WTC11 (cell line): Measurements from ENCODE around the gene TMEM259. TPM values are rescaled to one million over a fixed set of nuclear protein-coding genes. Genes with fewer than 3 reads are reported as not detected.
A peak's percentile ranks its signal among the peaks of the same experiment; 100 is the strongest.

Experiments used
- ATAC-seq: fragments of 200-7000 bp; cut with Tn5 transposase; 2 replicates; pipeline ENCODE4 v1.10.0; 2021; ENCODE audit warnings: mild to moderate bottlenecking, moderate library complexity
- CTCF ChIA-PET: fragments of 300-600 bp; sonication (Branson Sonifier 250); formaldehyde crosslinking; loops from one replicate; lab custom pipeline; 2021; ENCODE audit warnings: antibody characterized with exemption; lab: Charles Lee
- POLR2A ChIA-PET: fragments of 350-600 bp; sonication (Branson Sonifier 250); formaldehyde crosslinking; loops from one replicate; lab custom pipeline; 2021; ENCODE audit warnings: antibody characterized with exemption; lab: Charles Lee
- DNase-seq: peaks from one replicate; pipeline ENCODE4 v3.0.0; 2021; ENCODE audit warnings: low spot score
- H3K27ac Mint-ChIP-seq: 2 replicates; pipeline ENCODE4 v1.8.0; 2021; ENCODE audit warnings: mixed read lengths
- H3K27me3 Mint-ChIP-seq: 2 replicates; pipeline ENCODE4 v1.8.0; 2021; ENCODE audit warnings: low read depth, mild to moderate bottlenecking, moderate library complexity, mixed read lengths
- H3K36me3 Mint-ChIP-seq: 2 replicates; pipeline ENCODE4 v1.8.0; 2021; ENCODE audit warnings: mixed read lengths
- H3K4me1 Mint-ChIP-seq: 2 replicates; pipeline ENCODE4 v1.8.0; 2022; ENCODE audit warnings: mixed read lengths
- H3K4me3 Mint-ChIP-seq: 2 replicates; pipeline ENCODE4 v1.8.0; 2021; ENCODE audit warnings: mild to moderate bottlenecking, moderate library complexity, mixed read lengths
- H3K9me3 Mint-ChIP-seq: 2 replicates; pipeline ENCODE4 v1.8.0; 2021; ENCODE audit warnings: mixed read lengths
- ATF3 ChIP-seq: sonication (generic); formaldehyde crosslinking; conservative IDR thresholded peaks from 2 replicates; pipeline ENCODE4 v1.8.1; 2022; ENCODE audit warnings: mild to moderate bottlenecking, missing genetic modification reagents
- CREB1 ChIP-seq: sonication (generic); formaldehyde crosslinking; IDR thresholded peaks from 2 replicates; pipeline ENCODE4 v1.8.0; 2023; ENCODE audit warnings: mild to moderate bottlenecking, missing genetic modification reagents
- CTCF ChIP-seq: fragments of 200-600 bp; IDR thresholded peaks from 2 replicates; pipeline ENCODE4 v1.8.0; 2022; ENCODE audit warnings: antibody characterized with exemption
- ELF4 ChIP-seq: sonication (generic); formaldehyde crosslinking; IDR thresholded peaks from 2 replicates; pipeline ENCODE4 v1.8.1; 2022; ENCODE audit warnings: low read depth, mild to moderate bottlenecking, moderate library complexity, missing genetic modification reagents
- ETV6 ChIP-seq: sonication (generic); formaldehyde crosslinking; IDR thresholded peaks from 2 replicates; pipeline ENCODE4 v1.8.1; 2022; ENCODE audit warnings: mild to moderate bottlenecking, missing genetic modification reagents
- FOXP1 ChIP-seq: sonication (generic); formaldehyde crosslinking; IDR thresholded peaks from 2 replicates; pipeline ENCODE4 v1.8.0; 2022; ENCODE audit warnings: missing genetic modification reagents, mild to moderate bottlenecking, moderate library complexity, borderline replicate concordance
- FOXP4 ChIP-seq: sonication (generic); formaldehyde crosslinking; IDR thresholded peaks from 2 replicates; pipeline ENCODE4 v1.8.0; 2022; ENCODE audit warnings: mild to moderate bottlenecking, missing genetic modification reagents
- GRHL2 ChIP-seq: fragments of 250-450 bp; sonication (Bioruptor Pico); IDR thresholded peaks from 2 replicates; pipeline ENCODE4 v1.8.0; 2022; ENCODE audit warnings: mild to moderate bottlenecking, moderate library complexity; ENCODE audit not compliant: insufficient replicate concordance, severe bottlenecking
- GTF2I ChIP-seq: fragments of 250-450 bp; sonication (Bioruptor Pico); conservative IDR thresholded peaks from 2 replicates; pipeline ENCODE4 v1.4.0; 2021; ENCODE audit warnings: mild to moderate bottlenecking
- HMGXB4 ChIP-seq: sonication (generic); formaldehyde crosslinking; IDR thresholded peaks from 2 replicates; pipeline ENCODE4 v1.8.1; 2023; ENCODE audit warnings: mild to moderate bottlenecking, moderate library complexity, missing genetic modification reagents
- NFATC4 ChIP-seq: fragments of 250-450 bp; sonication (Bioruptor Pico); IDR thresholded peaks from 2 replicates; pipeline ENCODE4 v1.9.0; 2021; ENCODE audit warnings: mild to moderate bottlenecking
- NFYB ChIP-seq: sonication (generic); formaldehyde crosslinking; conservative IDR thresholded peaks from 2 replicates; pipeline ENCODE4 v1.8.0; 2022; ENCODE audit warnings: low read depth, missing genetic modification reagents
- SMAD4 ChIP-seq: sonication (generic); formaldehyde crosslinking; IDR thresholded peaks from 2 replicates; pipeline ENCODE4 v1.8.0; 2022; ENCODE audit warnings: mild to moderate bottlenecking, missing genetic modification reagents
- TEAD4 ChIP-seq: sonication (generic); formaldehyde crosslinking; IDR thresholded peaks from 2 replicates; pipeline ENCODE4 v1.8.0; 2022; ENCODE audit warnings: mild to moderate bottlenecking, missing genetic modification reagents
- USF2 ChIP-seq: sonication (generic); formaldehyde crosslinking; IDR thresholded peaks from 2 replicates; pipeline ENCODE4 v1.8.1; 2023; ENCODE audit warnings: mild to moderate bottlenecking, missing genetic modification reagents, moderate library complexity
- ZNF121 ChIP-seq: sonication (generic); formaldehyde crosslinking; IDR thresholded peaks from 2 replicates; pipeline ENCODE4 v1.8.0; 2023; ENCODE audit warnings: missing genetic modification reagents
- total RNA-seq: library from RNA; stranded (reverse); gene quantifications from 3 replicates; pipeline ENCODE4 v1.2.3, GENCODE V29; 2021

The TMEM259 gene
- total RNA-seq, 1 experiment from 2014 or later, result 202 TPM

GRCh38 chr19:970695-971094 lies 50.2 kb downstream of the TMEM259 start:
- Mint-ChIP-seq H3K27ac (no peak overlapping the region), H3K4me3 (no peak overlapping the region), H3K9me3 (peaks cover 18% of the 10 kb centered on the region), H3K36me3 (peaks cover 57% of the 10 kb centered on the region), H3K27me3 (no peaks in the 10 kb centered on the region), H3K4me1 (peaks cover 3% of the 10 kb centered on the region; the same call in 1 of the 2 replicates)
- DNase-seq, result no peak
- TF ChIP-seq NFATC4, result no peak
- peak; percentile 87 for TF ChIP-seq CTCF
- CTCF ChIA-PET, result interaction anchor here (0.5 to 1.6 kb wide), 17 partner anchors 9 to 290 kb away, joined by 3 to 11 read pairs (median 4); partner anchors contain the start of genes RNU6-2 and WDR18
- POLR2A ChIA-PET, result interaction anchor here (1.0 kb wide), 1 partner anchor 299 kb away, joined by 3 read pairs; no protein-coding TSS in a partner anchor
- 0 out of 2 replicates have a peak, but pooled peaks have one; percentile 32 for ATAC-seq

GRCh38 chr19:966485-967088 lies 54.3 kb downstream of the TMEM259 start:
- H3K27me3 Mint-ChIP-seq, result no peaks in the 10 kb centered on the region
- POLR2A ChIA-PET, result no interaction called here
- peaks cover 23% of the 10 kb centered on the region for H3K9me3 Mint-ChIP-seq
- H3K36me3 Mint-ChIP-seq, result peaks cover 75% of the 10 kb centered on the region
- no peak overlapping the region for H3K27ac Mint-ChIP-seq
- 0 out of 2 replicates have a peak, but pooled peaks have one; percentile 51 for TF ChIP-seq GTF2I
- peak; percentile 46; the same call in 1 of the 2 replicates for TF ChIP-seq ZNF121 (CRISPR knock-in tag)
- TF ChIP-seq FOXP1 (CRISPR knock-in tag), result peak; percentile 31; the same call in 1 of the 2 replicates
- no peak for TF ChIP-seq USF2 (CRISPR knock-in tag)
- TF ChIP-seq, all 79 proteins: peak for 3
- H3K4me1 Mint-ChIP-seq, result peaks cover 6% of the 10 kb centered on the region
- H3K4me3 Mint-ChIP-seq, result no peak overlapping the region
- CTCF ChIA-PET, result interaction anchor here (0.7 kb wide), 1 partner anchor 73 kb away, joined by 3 read pairs; the partner anchor contains the start of gene ABCA7
- DNase-seq (no peak), ATAC-seq (no peak)

- Mint-ChIP-seq H3K27ac (no peak overlapping the region), H3K36me3 (peaks cover 62% of the 10 kb centered on the region), H3K4me3 (no peak overlapping the region), H3K9me3 (peaks cover 17% of the 10 kb centered on the region), H3K4me1 (peaks cover 9% of the 10 kb centered on the region), H3K27me3 (no peaks in the 10 kb centered on the region)
- DNase-seq (no peak), ATAC-seq (no peak)
- TF ChIP-seq TEAD4 (no peak), ZNF121 (CRISPR knock-in tag) (peak; percentile 80; the same call in 1 of the 2 replicates)
- POLR2A ChIA-PET, result interaction anchor here (0.7 kb wide), 1 partner anchor 55 kb away, joined by 4 read pairs; no protein-coding TSS in a partner anchor
- CTCF ChIA-PET, result interaction anchor here (1.2 kb wide), 1 partner anchor 12 kb away, joined by 3 read pairs; no protein-coding TSS in a partner anchor
Measured at GRCh38 chr19:964761-965694, 55.9 kb downstream of the TMEM259 start.

GRCh38 chr19:964116-964520 lies 56.8 kb downstream of the TMEM259 start:
- ATAC-seq (no peak), DNase-seq (no peak)
- Mint-ChIP-seq H3K36me3 (peaks cover 58% of the 10 kb centered on the region), H3K4me3 (no peak overlapping the region), H3K27me3 (no peaks in the 10 kb centered on the region), H3K27ac (no peak overlapping the region), H3K9me3 (peaks cover 17% of the 10 kb centered on the region), H3K4me1 (peaks cover 14% of the 10 kb centered on the region)
- CTCF ChIA-PET, result no interaction called here
- POLR2A ChIA-PET, result no interaction called here
- TF ChIP-seq ELF4 (CRISPR knock-in tag), result no peak
- no peak for TF ChIP-seq USF2 (CRISPR knock-in tag)
- no peak for TF ChIP-seq NFYB (CRISPR knock-in tag)
- no peak for TF ChIP-seq FOXP4
- TF ChIP-seq ETV6 (CRISPR knock-in tag), result no peak
- no peak for TF ChIP-seq ATF3 (CRISPR knock-in tag)
- TF ChIP-seq SMAD4 (CRISPR knock-in tag), result no peak
- no peak for TF ChIP-seq CREB1
- TF ChIP-seq GRHL2, result no peak
- no peak for TF ChIP-seq HMGXB4 (CRISPR knock-in tag)
